Measurements from ENCODE around the gene XRCC6.
"Not testable (repeated sequence)": the region's sequence is repeated elsewhere in the genome, so short reads cannot be mapped to it uniquely, and the experiment has no call there.

The XRCC6 gene

DNA sequence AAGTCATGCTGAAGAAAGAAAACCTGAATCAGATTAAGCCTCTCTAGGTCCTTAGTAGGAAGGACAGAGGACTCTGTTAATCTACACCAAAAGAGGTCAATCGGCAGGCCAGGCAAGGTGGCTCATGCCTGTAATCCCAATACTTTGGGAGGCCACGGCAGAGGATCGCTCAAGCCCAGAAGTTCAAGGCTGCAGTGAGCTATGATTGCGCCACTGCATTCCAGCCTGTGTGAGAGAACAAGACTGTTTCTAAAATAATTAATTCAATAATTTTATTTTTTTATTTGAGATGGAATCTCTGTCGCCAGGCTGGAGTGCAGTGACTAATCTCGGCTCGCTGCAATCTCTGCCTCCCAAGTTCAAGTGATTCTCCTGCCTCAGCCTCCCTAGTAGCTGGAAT is 4.5 kb downstream of the XRCC6 start:
- no peaks in the 10 kb centered on the region for H3K9me3 ChIP-seq (ENCODE audit: control insufficient read depth, low read length)
- H3K27ac ChIP-seq (ENCODE audit: insufficient read depth, low read depth, low read length, poor library complexity, severe bottlenecking) = no peak overlapping the region
- no peak overlapping the region for H3K4me3 ChIP-seq (ENCODE audit: insufficient read depth, low read depth, low read length)
- no peaks in the 10 kb centered on the region for H3K27me3 ChIP-seq (ENCODE audit: control insufficient read depth, insufficient read depth, low read length, poor library complexity, severe bottlenecking)
- peaks cover 4% of the 10 kb centered on the region for H3K4me1 ChIP-seq (ENCODE audit: control insufficient read depth, insufficient read depth, low read length)
- 94 to 98% methylated on average over 7 of the region's 7 CpGs for WGBS, 2 experiments
- peaks cover 65% of the 10 kb centered on the region for H3K36me3 ChIP-seq (ENCODE audit: control insufficient read depth, insufficient read depth, low read length)

DNA sequence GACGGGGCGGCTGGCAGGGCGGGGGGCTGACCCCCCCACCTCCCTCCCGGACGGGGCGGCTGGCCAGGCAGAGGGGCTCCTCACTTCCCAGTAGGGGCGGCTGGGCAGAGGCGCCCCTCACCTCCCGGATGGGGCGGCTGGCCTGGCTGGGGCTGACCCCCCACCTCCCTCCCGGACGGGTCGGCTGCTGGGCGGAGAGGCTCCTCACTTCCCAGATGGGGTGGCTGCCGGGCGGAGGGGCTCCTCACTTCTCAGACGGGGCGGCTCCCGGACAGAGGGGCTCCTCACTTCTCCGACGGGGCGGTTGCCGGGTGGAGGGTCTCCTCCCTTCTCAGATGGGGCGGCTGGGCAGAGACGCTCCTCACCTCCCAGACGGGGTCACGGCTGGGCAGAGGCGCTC is 10.0 kb downstream of the XRCC6 start:
- not testable (repeated sequence) for H3K27me3 ChIP-seq (ENCODE audit: control insufficient read depth, insufficient read depth, low read length, poor library complexity, severe bottlenecking); H3K4me3 ChIP-seq (ENCODE audit: insufficient read depth, low read depth, low read length); H3K27ac ChIP-seq (ENCODE audit: insufficient read depth, low read depth, low read length, poor library complexity, severe bottlenecking); H3K9me3 ChIP-seq (ENCODE audit: control insufficient read depth, low read length); H3K4me1 ChIP-seq (ENCODE audit: control insufficient read depth, insufficient read depth, low read length)
- peaks cover 72% of the 10 kb centered on the region for H3K36me3 ChIP-seq (ENCODE audit: control insufficient read depth, insufficient read depth, low read length)
- WGBS, 2 experiments = 94 to 95% methylated on average over 23 of the region's 28 CpGs

DNA sequence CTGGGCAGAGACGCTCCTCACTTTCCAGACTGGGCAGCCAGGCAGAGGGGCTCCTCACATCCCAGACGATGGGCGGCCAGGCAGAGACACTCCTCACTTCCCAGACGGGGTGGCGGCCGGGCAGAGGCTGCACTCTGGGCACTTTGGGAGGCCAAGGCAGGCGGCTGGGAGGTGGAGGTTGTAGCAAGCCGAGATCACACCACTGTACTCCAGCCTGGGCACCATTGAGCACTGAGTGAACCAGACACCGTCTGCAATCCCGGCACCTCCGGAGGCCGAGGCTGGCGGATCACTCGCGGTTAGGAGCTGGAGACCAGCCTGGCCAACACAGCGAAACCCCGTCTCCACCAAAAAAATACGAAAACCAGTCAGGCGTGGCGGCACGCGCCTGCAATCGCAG is 10.5 kb downstream of the XRCC6 start:
- WGBS, 2 experiments = 95 to 96% methylated on average over 16 to 19 of the region's 23 CpGs
- peaks cover 74% of the 10 kb centered on the region for H3K36me3 ChIP-seq (ENCODE audit: control insufficient read depth, insufficient read depth, low read length)
- H3K9me3 ChIP-seq (ENCODE audit: control insufficient read depth, low read length); H3K27me3 ChIP-seq (ENCODE audit: control insufficient read depth, insufficient read depth, low read length, poor library complexity, severe bottlenecking); H3K27ac ChIP-seq (ENCODE audit: insufficient read depth, low read depth, low read length, poor library complexity, severe bottlenecking); H3K4me3 ChIP-seq (ENCODE audit: insufficient read depth, low read depth, low read length); H3K4me1 ChIP-seq (ENCODE audit: control insufficient read depth, insufficient read depth, low read length): not testable (repeated sequence)

DNA sequence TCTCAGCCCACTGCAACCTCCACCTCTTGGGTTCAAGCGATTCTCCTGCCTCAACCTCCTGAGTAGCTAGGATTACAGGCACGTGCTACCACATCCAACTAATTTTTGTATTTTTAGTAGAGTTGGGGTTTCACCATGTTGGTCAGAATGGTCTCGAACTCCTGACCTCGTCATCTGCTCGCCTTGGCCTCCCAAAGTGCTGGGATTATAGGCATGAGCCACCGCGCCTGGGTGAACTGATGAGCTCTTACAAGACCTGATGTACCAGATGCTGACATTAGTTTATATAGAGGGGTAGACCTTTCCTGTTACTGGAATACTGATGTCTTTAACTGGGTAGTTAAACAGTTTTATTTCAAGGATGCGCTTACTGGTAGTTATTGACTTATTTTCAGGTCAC is 13.5 kb downstream of the XRCC6 start:
- WGBS, 2 experiments = 88 to 94% methylated on average over 7 to 8 of the region's 8 CpGs
- H3K36me3 ChIP-seq (ENCODE audit: control insufficient read depth, insufficient read depth, low read length) = peaks cover 75% of the 10 kb centered on the region
- H3K27ac ChIP-seq (ENCODE audit: insufficient read depth, low read depth, low read length, poor library complexity, severe bottlenecking); H3K4me3 ChIP-seq (ENCODE audit: insufficient read depth, low read depth, low read length); H3K4me1 ChIP-seq (ENCODE audit: control insufficient read depth, insufficient read depth, low read length); H3K9me3 ChIP-seq (ENCODE audit: control insufficient read depth, low read length); H3K27me3 ChIP-seq (ENCODE audit: control insufficient read depth, insufficient read depth, low read length, poor library complexity, severe bottlenecking): not testable (repeated sequence)

DNA sequence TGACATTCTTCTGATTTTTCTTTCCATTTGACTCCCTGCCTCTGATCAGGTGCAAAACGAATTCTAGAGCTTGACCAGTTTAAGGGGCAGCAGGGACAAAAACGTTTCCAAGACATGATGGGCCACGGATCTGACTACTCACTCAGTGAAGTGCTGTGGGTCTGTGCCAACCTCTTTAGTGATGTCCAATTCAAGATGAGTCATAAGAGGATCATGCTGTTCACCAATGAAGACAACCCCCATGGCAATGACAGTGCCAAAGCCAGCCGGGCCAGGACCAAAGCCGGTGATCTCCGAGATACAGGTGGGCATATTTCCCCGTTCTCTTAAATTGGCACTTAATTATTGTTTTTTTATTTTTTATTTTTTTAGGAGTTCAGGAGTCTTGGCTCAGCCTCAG is 15.4 kb downstream of the XRCC6 start:
- Histone ChIP-seq H3K4me3 (ENCODE audit: insufficient read depth, low read depth, low read length) (no peak overlapping the region), H3K4me1 (ENCODE audit: control insufficient read depth, insufficient read depth, low read length) (no peaks in the 10 kb centered on the region), H3K36me3 (ENCODE audit: control insufficient read depth, insufficient read depth, low read length) (peaks cover 75% of the 10 kb centered on the region), H3K27ac (ENCODE audit: insufficient read depth, low read depth, low read length, poor library complexity, severe bottlenecking) (no peak overlapping the region), H3K9me3 (ENCODE audit: control insufficient read depth, low read length) (no peaks in the 10 kb centered on the region), H3K27me3 (ENCODE audit: control insufficient read depth, insufficient read depth, low read length, poor library complexity, severe bottlenecking) (no peaks in the 10 kb centered on the region)
- 91 to 97% methylated on average over 6 to 7 of the region's 7 CpGs for WGBS, 2 experiments

DNA sequence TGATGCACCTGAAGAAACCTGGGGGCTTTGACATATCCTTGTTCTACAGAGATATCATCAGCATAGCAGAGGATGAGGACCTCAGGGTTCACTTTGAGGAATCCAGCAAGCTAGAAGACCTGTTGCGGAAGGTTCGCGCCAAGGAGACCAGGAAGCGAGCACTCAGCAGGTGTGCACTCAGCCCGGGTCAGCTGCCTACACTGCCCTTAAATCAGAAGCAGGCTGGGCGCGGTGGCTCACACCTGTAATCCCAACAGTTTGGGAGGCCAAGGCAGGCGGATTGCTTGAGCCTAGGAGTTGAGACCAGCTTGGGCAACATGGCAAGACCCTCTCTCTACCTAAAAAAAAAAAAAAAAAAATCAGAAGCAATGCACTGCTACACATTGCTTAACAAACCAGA is 16.5 kb downstream of the XRCC6 start:
- not testable (repeated sequence) for H3K4me1 ChIP-seq (ENCODE audit: control insufficient read depth, insufficient read depth, low read length); H3K9me3 ChIP-seq (ENCODE audit: control insufficient read depth, low read length); H3K4me3 ChIP-seq (ENCODE audit: insufficient read depth, low read depth, low read length); H3K27me3 ChIP-seq (ENCODE audit: control insufficient read depth, insufficient read depth, low read length, poor library complexity, severe bottlenecking); H3K27ac ChIP-seq (ENCODE audit: insufficient read depth, low read depth, low read length, poor library complexity, severe bottlenecking)
- 92 to 95% methylated on average over 8 of the region's 8 CpGs for WGBS, 2 experiments
- peaks cover 78% of the 10 kb centered on the region for H3K36me3 ChIP-seq (ENCODE audit: control insufficient read depth, insufficient read depth, low read length)

DNA sequence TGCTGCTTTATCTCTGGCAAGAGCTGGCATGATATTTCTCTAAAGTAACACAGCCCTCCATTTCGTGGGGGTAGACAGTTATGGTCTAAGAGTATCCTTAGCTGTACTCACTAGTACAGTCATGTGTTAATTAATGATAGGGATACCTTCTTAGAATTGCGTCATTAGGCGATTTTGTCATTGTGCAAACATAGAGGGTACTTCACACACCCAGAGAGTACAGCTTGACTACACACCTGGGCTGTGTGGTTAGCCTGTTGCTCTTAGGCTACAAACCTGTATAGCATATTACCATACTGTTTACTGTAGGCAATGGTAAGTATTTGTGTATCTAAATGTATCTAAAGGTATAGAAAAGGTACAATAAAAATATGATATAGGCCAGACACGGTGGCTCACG is 17.0 kb downstream of the XRCC6 start:
- Histone ChIP-seq H3K9me3 (ENCODE audit: control insufficient read depth, low read length) (no peaks in the 10 kb centered on the region), H3K27ac (ENCODE audit: insufficient read depth, low read depth, low read length, poor library complexity, severe bottlenecking) (no peak overlapping the region), H3K4me3 (ENCODE audit: insufficient read depth, low read depth, low read length) (no peak overlapping the region), H3K4me1 (ENCODE audit: control insufficient read depth, insufficient read depth, low read length) (no peaks in the 10 kb centered on the region), H3K36me3 (ENCODE audit: control insufficient read depth, insufficient read depth, low read length) (peaks cover 82% of the 10 kb centered on the region), H3K27me3 (ENCODE audit: control insufficient read depth, insufficient read depth, low read length, poor library complexity, severe bottlenecking) (no peaks in the 10 kb centered on the region)
- 94 to 96% methylated on average over 5 of the region's 5 CpGs for WGBS, 2 experiments

DNA sequence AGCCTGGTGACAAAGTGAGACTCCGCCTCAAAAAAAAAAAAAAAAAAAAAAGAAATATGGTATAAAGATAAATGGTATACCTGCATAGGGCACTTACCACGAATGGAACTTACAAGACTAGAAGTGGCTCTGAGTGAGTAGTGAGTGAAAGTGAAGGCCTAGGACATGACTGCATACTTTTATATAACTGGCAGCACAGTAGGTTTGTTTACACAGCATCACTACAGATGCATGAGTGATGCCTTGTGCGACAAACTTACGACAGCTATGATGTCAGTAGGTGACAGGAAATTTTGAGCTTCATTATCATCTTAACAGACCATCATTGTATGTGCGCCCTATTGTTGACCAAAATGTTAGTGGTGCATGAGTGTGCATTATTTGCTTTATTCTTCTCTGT is 17.7 kb downstream of the XRCC6 start:
- Histone ChIP-seq H3K27me3 (ENCODE audit: control insufficient read depth, insufficient read depth, low read length, poor library complexity, severe bottlenecking) (no peaks in the 10 kb centered on the region), H3K36me3 (ENCODE audit: control insufficient read depth, insufficient read depth, low read length) (peaks cover 78% of the 10 kb centered on the region), H3K27ac (ENCODE audit: insufficient read depth, low read depth, low read length, poor library complexity, severe bottlenecking) (no peak overlapping the region), H3K9me3 (ENCODE audit: control insufficient read depth, low read length) (no peaks in the 10 kb centered on the region), H3K4me3 (ENCODE audit: insufficient read depth, low read depth, low read length) (no peak overlapping the region), H3K4me1 (ENCODE audit: control insufficient read depth, insufficient read depth, low read length) (no peaks in the 10 kb centered on the region)
- 95% methylated on average over 5 of the region's 5 CpGs for WGBS, 2 experiments

DNA sequence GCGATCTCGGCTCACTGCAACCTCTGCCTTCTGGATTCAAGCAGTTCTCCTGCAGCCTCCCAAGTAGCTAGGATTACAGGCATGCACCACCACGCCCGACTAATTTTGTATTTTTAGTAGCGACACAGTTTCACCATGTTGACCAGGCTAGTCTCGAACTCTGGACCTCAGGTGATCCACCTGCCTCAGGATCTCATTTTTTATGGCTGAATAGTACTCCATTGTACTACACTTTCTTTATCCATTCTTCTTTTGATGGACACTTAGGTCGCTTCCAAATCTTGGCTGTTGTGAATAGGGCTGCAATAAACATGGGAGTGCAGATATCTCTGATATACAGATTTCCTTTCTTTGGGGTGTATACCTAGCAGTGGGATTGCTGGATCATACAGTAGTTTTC is 20.8 kb downstream of the XRCC6 start:
- WGBS, 2 experiments = 92 to 97% methylated on average over 7 of the region's 7 CpGs

DNA sequence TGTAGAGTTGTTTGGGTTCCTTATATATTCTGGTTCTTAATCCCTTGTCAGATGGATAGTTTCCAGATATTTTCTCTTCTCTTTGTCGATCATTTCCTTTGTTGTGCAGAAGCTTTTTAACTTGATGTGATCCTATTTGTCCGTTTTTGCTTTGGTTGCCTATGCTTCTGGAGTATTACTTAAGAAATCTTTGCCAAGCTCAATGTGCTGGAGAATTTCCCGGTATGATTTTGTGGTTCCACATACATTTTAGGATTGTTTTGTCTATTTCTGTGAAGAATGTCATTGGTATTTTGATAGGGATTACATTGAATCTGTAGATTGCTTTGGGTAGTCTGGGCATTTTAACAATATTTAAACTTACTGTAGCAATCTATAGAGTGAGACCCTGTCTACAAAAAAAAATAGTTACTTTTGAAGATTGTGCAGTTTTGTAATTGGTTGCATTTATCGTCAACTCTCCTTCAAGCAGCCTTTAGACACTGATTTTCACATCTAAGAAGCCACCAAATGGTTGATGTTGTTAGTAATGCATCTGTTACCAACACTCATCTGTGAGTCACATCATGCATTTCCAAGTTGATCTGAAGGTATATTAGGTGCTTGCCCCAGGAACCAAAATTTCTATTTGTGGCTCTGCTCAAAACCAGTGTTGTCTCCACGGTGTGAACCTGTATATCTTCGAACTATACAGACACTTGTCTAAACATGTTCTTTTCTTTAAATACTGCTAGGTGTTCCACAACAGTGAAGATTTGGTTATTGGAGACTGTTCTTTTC is 21.4 kb downstream of the XRCC6 start:
- peaks cover 54% of the 10 kb centered on the region for H3K36me3 ChIP-seq (ENCODE audit: control insufficient read depth, insufficient read depth, low read length)
- WGBS, 2 experiments = 90 to 94% methylated on average over 5 to 6 of the region's 6 CpGs
- H3K9me3 ChIP-seq (ENCODE audit: control insufficient read depth, low read length) = no peaks in the 10 kb centered on the region
- H3K4me3 ChIP-seq (ENCODE audit: insufficient read depth, low read depth, low read length) = no peak overlapping the region
- no peaks in the 10 kb centered on the region for H3K27me3 ChIP-seq (ENCODE audit: control insufficient read depth, insufficient read depth, low read length, poor library complexity, severe bottlenecking)
- H3K4me1 ChIP-seq (ENCODE audit: control insufficient read depth, insufficient read depth, low read length) = no peaks in the 10 kb centered on the region
- H3K27ac ChIP-seq (ENCODE audit: insufficient read depth, low read depth, low read length, poor library complexity, severe bottlenecking) = no peak overlapping the region

More for the DNA sequence above, 20.8 kb downstream of the XRCC6 start:
- Histone ChIP-seq H3K9me3 (ENCODE audit: control insufficient read depth, low read length) (no peaks in the 10 kb centered on the region), H3K27ac (ENCODE audit: insufficient read depth, low read depth, low read length, poor library complexity, severe bottlenecking) (no peak overlapping the region), H3K36me3 (ENCODE audit: control insufficient read depth, insufficient read depth, low read length) (peaks cover 58% of the 10 kb centered on the region), H3K4me3 (ENCODE audit: insufficient read depth, low read depth, low read length) (no peak overlapping the region), H3K27me3 (ENCODE audit: control insufficient read depth, insufficient read depth, low read length, poor library complexity, severe bottlenecking) (no peaks in the 10 kb centered on the region), H3K4me1 (ENCODE audit: control insufficient read depth, insufficient read depth, low read length) (no peaks in the 10 kb centered on the region)

DNA sequence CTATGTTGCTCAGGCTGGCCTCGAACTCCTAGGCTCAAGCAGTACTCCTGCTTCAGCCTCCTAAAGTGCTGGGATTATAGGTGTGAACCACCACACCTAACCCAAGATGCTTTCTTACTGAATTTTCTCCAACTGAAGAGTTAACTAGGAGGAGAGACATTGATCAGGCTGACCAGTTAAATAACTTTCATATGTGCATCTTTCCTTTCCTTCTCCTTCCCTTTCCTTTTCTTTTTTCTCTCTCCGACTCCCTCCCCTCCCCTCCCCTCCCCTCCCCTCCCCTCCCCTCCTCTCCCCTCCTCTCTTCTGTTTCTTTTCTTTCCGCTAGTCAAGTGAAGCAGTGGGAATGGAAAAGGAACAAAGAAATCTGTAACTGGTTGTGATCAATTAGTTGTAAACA is 26.7 kb downstream of the XRCC6 start:
- no peak overlapping the region for H3K4me3 ChIP-seq (ENCODE audit: insufficient read depth, low read depth, low read length)
- H3K36me3 ChIP-seq (ENCODE audit: control insufficient read depth, insufficient read depth, low read length) = peaks cover 41% of the 10 kb centered on the region

More for the DNA sequence above, 26.7 kb downstream of the XRCC6 start:
- no peaks in the 10 kb centered on the region for H3K9me3 ChIP-seq (ENCODE audit: control insufficient read depth, low read length)
- no peaks in the 10 kb centered on the region for H3K27me3 ChIP-seq (ENCODE audit: control insufficient read depth, insufficient read depth, low read length, poor library complexity, severe bottlenecking)
- 86 to 98% methylated on average over 1 to 2 of the region's 3 CpGs for WGBS, 2 experiments
- H3K4me1 ChIP-seq (ENCODE audit: control insufficient read depth, insufficient read depth, low read length) = no peaks in the 10 kb centered on the region
- no peak overlapping the region for H3K27ac ChIP-seq (ENCODE audit: insufficient read depth, low read depth, low read length, poor library complexity, severe bottlenecking)

All from ectodermal cell (in vitro differentiated cells).